ENCODE results near the gene OSCP1.

OSCP1 gene

DNA sequence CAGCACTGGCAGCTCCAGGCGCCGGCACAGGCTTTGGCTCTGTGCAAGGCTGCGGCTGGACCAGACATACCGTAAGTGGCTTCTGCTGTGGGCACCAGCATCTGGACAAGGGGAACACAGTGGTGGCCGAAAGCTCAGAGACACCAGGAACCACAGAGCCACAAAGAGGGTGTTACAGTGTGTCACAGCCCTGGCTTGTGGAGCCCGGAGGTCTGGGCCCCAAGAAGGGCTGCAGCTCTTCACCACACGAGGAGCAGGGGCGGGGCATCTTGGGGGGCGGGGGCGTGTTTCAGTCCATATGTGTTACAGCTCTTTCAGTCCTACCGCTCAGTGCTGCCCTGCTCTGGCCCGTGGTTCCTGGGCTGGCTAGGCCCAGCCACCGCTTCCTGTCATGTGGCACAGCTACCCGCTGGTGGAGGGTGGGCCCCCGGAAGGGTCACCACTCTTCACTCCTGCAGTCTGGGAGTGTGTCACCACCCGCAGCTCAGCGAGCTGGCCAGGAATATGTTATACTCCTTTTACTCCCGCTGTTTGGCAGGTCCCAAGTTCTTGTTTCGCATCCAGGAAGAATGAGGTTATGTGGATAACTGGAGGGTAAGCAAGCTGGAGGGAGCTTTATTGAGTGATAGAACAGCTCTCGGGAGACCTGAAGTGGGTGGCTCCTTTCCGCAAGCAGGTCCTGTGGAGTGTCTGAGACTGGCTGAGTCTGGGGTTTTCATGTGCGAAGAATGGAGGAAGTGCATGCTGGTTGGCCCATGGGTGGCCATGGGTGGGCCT is 49.2 kb downstream of the OSCP1 start:
- no peak for DNase-seq

DNA sequence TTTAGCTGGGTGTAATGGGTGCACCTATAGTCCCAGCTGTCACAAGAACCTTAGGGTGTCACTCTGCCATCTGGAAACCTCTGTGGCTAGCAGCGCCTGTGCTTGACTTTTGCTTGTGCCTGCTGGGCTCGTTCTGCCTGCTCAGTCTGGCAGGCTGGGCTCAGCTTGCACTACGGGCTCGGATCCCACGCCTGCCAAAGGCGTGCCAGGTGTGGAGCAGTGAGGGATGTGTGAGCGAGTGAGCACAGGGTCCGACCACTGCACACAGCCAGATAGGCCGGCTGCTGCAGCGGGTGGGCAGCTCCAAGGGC is 49.8 kb downstream of the OSCP1 start:
- DNase-seq: no peak

DNA sequence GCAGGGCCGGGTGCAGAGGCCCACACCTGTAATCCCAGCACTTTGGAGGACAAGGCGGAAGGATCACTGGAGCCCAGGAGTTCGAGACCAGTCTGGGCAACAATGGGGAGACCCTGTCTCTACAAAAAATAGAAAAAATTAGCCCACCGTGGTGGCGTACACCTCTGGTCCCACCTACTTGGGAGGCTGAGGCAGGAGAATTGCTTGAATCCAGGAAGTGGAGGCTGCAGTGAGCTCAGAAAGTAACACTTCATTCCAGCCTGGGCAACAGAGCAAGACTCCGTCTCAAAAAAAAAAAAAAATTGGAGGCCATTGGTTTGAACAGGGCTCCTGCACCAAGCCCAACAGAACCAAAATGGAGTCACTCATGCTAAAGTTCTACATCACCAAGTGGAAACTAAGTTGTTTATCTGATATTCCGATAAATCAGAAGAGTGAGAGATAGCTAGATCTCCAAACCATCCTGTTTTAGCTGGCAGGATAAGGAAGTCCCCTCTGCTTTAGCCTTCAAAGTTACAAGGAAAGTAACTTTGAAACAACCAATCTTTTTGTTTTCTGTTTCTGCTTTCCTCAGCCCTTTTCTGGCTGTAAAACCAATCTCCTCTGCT is 51.8 kb downstream of the OSCP1 start:
- no peak for DNase-seq

DNA sequence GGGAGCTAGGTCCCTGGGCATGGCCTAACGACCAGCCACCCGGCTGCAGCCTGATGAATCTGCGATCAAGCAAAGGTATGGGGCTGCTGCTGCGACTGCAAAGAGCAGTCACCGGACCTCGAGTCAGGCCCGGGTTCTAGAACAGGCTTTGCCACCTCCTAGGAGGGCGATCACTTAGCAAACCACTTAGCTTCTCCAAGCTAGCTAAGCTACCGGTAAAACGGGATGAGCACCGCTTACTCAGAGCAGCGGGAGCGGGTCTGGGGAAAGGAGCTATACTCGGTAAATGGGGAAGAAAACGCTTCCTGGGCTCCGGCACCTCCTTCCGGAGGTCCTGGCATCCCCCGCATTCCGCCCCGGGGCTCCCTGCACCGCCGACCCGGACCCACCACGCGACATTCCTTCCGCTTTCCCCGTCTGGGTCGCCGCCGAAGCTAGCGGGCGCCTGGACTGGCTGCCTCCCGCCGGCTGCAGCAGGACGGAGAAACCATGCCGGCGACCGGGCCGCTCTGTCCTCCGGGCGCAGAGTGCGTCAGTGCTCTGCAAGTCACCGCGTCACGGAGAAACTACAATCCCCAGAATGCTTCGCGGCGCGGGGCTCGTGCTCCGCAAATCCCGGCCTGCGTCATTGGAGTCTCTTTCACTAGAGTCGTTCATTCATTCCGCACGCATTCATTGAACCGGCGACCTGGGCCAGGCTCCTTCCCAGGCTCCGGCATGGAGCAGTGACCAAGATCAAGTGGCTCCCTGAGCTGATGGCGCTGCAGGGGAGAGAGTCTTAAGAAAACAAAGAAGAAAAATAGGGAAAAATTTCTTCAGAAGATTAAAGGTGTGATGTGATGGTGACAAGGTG is 52.6 kb downstream of the OSCP1 start, which contains the start of gene LSM10:
LSM10 (minus strand) TSS at position 531 of the 853 bp plus-strand sequence. CDS start 3,779 bp downstream, outside the sequence.
- peak; percentile 82 for DNase-seq

DNA sequence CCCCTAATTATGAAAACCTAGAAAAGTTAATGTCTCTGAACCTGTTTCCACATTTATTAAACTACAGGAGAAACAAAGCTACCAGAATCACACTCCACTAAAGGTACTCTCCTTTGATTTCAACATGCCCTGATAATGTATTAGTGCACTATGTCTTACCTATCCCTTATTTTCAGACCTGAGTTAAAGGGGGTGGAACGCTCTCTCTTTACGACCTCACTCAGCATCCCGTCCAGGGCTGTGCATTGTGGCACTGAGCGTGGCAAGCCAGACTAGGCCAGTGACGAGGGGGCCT is 53.2 kb downstream of the OSCP1 start:
- DNase-seq: no peak

DNA sequence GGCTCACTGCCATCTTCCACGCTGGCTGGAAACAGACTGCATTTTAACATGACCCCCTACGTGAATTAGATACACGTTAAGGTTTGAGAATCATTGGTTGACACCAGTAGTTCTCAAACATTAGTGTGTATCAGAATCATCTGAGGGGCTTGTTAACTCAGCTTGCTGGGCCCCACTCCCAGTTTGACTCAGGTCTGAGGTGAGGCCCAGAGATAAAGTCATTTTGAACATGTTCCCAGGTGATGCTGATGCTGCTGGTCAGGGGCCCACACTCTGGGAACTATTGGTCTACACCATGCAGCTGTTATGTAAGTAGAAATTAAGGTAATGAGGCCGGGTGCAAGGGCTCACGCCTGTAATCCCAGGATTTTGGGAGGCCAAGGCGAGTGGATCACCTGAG is 53.9 kb downstream of the OSCP1 start:
- no peak for DNase-seq

DNA sequence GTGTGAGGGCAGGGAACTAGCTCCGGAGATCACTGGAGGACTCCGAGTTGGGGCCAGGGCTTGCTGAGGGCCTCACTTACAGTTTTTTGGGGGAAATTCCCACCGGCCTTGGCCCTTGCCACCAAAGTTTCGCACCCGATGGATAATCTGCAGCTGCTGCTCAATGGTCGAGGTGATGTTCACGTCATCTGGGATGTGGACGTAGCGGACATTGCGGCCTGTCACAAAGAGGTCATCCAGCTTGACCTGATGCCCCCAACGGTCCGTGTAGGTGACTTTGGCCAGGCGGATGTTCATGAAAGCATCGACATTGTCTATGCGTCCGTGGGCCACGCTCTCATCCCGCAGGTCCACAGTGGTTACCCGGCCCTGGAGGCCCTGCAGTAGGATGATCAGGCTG is 56.6 kb downstream of the OSCP1 start:
- DNase-seq: no peak

DNA sequence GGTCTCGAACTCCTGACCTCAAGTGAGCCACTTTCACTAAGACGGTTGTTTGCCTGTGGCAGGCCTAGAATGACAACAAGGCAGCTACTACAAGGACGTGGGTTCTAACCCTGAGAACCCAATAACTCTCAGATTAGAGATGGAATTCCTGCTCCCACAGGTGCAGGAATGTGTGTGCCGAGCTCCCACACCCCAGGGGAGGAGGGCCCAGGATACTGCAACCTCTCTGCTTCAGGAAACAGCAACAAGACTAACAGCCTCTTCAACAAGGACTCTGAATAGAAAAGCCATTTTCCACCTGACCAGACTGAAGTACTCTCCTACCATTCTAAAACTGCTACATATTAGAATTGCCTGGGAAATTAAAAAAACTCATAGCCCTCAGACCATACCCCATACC is 57.4 kb downstream of the OSCP1 start:
- no peak for DNase-seq

DNA sequence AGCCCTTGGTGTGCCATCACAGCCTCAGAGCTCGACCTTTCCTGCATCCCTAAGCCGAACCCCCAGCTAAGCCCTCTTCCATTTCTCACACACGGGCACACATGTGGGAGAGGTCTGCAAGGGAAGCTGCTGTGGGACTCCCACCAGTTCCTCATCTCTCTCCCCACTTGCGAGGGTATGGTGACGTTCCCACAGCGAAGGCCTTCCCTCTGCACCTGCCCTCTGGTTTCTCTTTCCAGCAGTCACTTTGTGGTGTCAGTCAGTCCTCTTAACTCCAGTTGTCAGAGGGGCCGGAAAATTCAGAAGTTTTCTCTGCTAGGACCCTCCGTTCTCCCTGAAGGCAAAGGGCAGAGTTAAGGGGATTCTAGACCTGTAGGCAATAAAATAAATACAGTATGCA is 59.0 kb downstream of the OSCP1 start:
- DNase-seq: no peak

DNA sequence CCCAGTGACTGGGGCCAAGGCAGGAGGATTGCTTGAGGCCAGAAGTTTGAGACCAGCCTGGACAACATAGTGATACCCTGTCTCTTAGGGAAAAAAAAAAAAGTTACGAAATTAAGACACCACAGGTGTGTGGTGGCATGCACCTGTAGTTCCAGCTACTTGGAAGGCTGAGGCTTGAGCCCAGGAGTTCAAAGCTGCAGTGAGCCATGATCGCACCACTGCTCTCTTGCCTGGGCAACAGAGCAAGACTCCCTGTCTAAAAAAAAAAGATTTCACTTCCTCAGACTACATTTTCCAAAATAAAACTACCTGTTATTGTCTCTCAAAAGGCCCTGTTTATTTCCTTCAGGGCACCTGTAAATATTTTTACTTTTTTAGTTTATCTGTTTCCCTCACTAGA is 59.8 kb downstream of the OSCP1 start:
- DNase-seq: no peak

DNA sequence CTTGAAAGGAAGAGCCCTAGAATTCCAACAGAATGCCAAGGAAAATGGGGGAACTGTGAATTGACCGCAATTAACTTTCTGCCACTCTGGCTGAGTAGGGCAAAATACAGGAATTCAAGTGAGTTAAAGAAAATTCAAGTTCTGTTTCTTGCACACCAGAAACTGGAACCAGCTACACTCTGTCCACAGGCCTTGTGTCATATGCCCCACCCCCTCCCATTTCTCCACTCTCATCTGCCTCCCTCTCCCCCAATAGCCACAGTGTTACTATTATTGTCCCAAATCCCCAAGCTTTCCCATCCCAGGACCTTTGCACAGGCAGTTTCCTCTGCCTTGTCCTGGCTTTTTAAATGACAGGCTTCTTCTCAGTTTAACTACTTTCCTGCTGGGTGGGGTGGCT is 60.3 kb downstream of the OSCP1 start:
- no peak for DNase-seq

DNA sequence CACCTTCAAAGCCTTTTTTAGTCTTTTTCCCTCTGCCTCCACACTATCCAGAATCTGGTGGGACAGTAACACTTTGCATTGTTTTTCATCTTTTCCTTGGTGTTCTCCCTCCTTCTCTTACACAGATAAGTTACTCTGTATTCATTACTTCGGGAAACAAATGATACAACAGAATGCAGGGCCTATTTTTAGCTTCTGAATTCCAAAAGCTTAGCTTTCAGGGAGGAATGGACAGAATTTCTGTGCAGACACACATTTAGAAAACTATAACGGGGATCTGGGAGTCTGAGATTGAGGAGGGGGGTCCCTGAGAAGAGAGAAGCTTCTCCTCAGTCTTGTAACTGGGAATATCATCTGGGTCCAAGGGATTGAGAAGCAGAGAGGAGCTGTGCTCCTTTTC is 61.0 kb downstream of the OSCP1 start:
- no peak for DNase-seq

DNA sequence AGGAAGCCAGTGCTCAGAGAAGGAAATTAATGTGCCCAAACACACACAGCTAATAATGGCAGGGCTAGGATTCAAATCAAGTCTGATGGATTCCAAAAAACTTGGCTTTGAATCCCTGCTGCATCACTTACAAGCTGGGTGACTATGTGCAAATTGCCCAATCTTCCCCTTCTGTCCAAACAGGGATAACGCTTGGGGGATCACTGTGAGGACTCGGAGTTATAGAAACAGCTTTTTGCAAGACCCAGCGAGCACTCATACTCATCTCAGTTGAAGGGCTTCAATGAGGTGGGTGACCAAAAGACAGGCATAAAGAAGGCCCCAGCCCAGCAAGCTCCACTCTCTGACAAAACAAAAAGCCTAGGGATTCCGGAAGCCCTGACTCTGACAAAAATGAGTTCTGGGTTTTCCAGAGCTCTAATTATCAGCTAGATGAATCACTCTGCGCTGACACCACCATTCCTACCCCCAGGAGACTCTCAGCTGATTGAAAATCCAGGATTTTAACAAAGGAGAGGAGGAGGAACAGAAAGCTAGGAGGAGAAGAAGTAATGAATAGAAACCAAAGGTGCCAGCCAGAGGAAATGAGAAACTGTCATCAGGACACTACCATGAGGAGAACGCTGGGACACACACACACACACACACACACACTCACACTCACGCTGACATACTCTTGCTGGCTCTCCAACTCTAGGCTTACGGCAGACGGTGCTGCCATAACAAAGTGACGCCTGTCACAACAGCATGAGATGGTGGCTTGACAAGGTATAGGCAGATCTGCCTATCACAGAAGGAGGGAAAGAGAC is 62.9 kb downstream of the OSCP1 start:
- DNase-seq: no peak

DNA sequence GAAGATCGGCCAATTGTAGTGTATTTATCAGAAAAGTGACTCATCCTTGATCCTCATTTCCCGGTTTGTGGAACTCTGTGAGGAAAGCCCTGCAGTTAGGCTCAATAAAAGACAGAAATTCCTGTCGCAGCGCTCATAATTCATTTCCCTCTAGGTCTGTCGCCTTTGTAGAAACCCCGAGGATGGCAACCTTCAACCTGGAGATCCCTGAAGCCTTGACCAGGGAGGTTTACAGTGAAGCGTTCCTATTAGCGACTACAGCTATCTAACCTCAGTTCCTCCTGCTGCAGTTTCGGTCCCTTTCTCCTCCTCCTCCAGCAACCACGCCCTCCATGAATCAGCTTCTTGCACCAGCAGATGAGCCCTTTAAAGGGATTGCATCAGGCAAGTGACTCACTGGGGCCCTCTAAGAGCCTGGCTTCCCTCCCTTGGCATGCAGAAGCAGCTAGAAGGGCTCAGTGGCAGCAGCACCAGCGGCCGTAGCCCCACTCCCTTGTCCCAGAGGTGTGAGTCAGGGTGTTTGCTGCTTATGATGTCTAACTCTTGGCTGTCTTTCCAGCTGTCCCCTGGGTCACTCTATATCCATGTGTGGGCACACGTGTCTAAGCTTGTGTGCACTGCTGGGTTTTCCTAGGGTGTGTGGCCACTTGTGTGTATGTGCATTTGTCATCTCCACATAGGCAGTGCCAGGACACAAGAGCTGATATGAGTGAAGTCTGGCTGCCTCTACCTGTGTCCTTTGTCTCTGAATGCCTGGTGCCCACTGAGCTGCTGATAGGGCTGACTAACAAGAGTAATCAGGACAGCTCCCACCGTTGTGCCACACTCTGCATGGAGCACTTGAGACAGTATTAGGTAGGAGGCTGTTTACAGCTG is 63.7 kb downstream of the OSCP1 start:
- peak; percentile 94 for DNase-seq

DNA sequence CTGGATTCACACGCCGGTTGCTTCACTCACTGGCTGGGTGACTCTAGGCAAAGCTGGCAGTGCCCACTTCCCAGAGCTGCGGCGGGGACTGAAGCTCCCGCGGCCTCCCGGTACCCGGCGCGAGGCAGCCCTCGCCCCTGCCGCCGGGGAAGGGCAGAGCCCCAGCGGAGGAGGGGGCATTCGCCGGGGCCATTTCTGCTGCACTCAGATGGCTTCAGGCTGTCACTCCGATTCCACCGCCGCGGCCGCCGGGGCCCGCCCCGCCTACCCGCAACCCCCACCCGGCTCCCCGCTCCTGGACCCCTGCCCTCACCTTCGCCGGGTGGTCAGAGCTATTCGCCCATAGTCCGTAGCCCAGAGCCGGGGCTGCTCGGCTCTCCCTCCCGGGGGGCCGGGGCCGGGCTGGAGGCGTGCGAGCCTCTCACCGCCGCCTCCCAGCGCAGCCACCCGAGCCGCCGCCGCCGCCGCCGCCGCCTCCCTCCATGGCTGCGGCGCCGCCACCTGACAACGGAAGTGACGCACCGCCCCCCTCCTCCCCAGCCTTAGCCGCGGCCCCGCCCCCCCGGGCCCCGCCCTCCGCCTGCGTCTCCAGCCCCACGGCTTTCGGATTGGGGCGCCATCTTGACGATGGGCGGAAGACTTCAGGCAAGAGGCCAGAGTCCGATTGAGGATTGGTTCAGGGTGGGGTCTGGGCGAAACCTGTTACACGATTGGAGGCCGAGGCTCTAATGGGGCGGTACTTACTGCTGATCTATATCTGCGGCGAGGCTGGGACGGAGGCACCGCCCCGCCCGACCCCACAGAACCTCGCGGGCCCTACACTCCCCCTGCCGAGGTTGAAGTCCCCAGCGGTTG is 64.6 kb downstream of the OSCP1 start, which contains the start of gene STK40:
STK40 (minus strand) TSS at position 515 of the 855 bp plus-strand sequence. CDS start 24,592 bp downstream, outside the sequence.
- DNase-seq: peak; percentile 98

DNA sequence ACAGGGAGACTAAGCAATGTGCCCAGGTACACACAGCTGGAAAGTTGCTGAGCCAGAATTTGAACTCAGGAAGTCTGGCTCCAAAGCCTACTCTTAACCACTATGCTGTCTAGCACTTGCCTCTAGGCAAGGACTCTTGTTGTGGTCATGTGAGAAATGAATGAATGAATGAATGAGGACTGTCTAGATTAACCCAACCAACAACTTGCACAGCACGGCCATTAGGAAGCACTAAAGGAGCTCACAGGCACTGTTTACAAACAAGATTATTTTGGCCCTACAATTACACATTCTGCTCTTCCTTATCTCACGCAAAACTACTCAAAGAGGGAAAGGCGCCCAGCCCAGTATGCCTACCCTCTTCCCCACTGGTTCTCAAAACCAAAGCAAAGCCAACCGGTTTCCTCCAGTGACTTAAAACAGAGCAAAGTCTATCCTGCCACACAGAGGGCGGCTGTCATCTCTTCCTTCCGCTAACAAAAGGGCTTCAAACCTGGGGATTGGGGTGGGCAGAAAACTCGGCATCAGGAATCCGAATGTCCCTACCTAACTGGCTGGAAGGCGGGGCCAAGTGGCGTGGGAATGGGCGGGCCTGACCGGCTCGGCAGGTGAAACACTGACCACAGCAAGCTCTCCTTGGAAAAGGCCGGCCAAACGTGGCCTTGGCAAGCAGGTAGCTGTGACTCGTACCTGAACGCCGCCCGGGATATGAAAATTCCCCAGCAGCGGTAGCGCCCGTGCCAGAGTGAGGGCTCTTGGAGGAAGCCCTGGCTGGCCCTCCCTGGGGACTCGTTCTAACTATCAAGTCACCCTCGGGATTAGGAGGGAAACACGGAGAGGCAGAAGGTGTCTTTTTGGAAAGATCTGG is 65.5 kb downstream of the OSCP1 start:
- DNase-seq: peak; percentile 78

DNA sequence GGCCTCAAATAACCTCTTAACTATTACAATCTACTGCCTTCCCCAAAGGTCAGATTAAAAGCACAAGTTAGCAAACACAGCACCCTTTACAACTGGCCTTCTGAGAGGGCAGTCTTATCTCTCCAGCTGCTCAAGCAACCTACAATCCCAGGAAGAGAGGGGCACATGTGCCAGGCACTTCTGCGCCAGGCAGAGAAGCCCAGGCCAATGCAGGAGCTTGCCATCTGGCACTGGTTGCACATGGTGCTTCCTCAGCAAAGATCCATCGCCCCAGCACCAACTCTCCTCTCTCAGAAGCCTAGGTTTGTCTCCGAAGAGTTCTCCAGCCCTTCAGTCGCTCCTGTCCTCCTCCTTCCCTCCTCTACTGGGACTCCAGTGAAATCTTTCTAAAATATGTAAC is 67.0 kb downstream of the OSCP1 start:
- DNase-seq: no peak

DNA sequence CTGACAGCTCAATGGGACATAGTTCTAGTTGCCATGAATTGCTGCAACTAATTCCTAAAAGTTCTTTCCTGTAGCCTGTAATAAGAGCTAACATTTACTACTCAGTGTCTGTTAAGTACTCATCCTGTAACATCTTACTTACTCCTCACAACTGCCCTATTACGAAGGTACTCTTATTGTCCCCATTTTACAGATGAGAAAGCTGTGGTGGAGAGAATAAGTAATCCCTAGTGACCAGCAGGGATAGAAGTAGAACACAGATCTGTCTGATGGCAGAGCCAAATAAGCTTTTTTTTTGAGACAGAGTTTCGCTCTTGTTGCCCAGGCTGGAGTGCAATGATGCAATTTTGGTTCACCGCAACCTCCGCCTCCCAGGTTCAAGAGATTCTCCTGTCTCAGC is 67.6 kb downstream of the OSCP1 start:
- no peak for DNase-seq

DNA sequence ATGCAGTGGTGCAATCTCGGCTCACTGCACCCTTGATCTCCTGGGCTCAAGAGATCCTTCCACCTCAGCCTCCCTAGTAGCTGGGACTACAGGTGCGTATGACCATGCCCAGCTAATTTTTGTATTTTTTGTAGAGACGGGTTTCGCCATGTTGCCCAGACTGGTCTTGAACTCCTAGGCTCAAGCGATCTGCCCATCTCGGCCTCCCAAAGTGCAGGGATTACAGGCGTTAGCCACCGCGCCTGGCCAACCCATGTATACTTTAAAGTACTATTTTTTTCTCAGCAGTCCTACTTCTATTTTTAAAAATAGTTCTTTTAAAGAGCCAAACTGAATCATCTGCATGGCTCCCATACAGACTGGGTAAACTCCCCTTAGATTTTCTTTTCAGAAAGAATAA is 68.0 kb downstream of the OSCP1 start:
- no peak for DNase-seq

DNA sequence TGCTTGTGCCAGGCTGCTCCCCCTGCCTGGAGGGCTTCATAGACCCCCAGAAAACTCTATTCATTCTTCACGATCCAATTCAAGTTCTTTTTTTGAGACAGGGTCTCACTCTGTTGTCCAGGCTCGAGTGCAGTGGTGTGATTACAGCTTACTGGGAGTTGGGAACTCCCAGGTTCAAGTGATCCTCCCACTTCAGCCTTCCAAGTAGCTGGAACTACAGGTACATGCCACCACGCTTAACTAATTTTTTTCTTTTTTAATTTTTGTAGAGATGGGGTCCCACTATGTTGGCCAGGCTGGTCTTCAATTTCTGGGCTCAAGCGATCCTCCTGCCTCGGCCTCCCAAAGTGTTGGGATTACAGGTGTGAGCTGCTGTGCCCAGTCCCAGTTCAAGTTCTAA is 68.8 kb downstream of the OSCP1 start:
- DNase-seq: no peak

Data from GDM1 (cell line).